HG02840 (cell line): ENCODE results near the gene BAX.
A peak's percentile ranks its signal among the peaks of the same experiment; 100 is the strongest.
"Not testable (repeated sequence)": the region's sequence is repeated elsewhere in the genome, so short reads cannot be mapped to it uniquely, and the experiment has no call there.

Experiments used
- ATAC-seq: cut with Tn5 transposase; IDR thresholded peaks from one replicate; pipeline ENCODE4 v1.9.1; 2021; ENCODE audit warnings: mild to moderate bottlenecking, moderate library complexity, moderate number of reproducible peaks; ENCODE audit not compliant: unreplicated experiment, low FRiP score

The BAX gene

DNA sequence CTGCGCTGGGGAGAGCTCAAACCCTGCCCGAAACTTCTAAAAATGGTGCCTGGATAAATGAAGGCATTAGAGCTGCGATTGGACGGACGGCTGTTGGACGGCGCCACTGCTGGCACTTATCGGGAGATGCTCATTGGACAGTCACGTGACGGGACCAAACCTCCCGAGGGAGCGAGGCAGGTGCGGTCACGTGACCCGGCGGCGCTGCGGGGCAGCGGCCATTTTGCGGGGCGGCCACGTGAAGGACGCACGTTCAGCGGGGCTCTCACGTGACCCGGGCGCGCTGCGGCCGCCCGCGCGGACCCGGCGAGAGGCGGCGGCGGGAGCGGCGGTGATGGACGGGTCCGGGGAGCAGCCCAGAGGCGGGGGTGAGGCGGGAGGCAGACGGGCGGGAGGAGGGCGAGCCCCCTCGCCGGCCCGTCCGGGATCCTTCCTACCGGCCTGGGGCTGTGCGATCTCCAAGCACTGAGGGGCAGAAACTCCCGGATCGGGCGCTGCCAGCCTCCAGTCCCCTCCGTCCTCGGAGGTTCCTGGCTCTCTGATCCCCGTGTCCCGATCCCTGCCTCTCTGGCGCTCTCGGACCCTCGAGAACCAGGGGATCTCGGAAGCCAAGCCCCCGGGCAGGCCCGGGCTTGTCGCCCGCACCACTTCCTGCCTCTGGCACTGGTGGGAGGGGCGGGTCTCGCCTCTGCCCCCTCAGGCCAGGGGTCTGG lies at the start of gene BAX:
Gene BAX, plus strand, starts transcription at position 281 of the 713 bp plus-strand sequence. Its CDS starts 54 bp downstream, at position 335.
- ATAC-seq = peak; percentile 89

DNA sequence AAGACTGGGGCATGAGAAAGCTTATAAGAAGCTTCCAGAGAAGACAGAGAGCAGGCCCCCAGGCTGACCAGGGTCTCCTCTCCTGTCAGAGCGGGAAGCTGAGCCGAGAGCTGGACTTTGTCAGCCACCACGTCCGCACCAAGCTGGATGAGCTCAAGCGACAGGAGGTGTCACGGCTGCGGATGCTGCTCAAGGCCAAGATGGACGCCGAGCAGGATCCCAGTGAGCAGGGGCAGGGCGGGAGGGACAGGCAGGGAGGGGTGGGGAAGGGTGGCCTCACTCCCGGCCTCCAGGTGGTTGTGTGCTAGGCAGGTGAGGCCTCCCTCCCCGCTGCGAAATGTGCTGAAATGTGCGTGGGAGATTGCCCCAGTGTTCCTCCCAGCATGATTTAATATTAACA lies 49.0 kb upstream of the BAX start:
- no peak for ATAC-seq

DNA sequence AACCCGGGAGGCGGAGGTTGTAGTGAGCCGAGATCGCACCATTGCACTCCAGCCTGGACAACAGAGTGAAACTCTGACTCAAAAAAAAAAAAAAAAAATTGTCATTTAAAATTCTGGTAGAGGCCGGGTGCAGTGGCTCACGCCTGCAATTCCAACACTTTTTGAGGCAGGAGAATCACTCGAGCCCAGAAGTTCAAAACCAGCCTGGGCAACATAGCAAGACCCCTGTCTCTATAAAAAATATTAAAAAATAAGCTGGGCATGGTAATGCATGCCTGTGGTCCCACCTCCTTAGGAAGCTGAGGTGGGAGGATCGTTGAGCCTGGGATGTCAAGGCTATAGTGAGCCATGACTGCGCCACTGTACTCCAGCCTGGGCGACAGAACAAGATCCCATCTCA lies 48.4 kb upstream of the BAX start:
- no peak for ATAC-seq

DNA sequence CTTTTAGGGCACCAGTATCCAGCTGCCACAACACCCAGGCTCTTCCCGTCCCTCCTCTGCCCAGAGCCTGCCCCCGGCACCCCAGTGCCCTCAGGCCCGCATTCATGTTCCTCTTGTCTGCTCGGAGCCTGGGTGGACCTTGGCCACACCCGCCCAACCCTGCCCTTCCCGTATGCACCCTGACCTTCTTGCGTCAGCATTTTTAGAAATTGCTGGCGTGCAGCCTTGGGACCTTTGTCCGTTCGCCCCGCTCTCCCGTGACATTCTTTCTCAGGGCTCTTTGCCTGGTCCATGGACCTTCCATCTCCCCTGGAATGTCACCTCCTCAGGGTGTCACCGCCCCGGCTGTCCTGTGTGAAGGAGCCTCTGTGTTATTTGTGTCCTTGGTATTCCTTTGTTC lies 47.0 kb upstream of the BAX start:
- no peak for ATAC-seq

DNA sequence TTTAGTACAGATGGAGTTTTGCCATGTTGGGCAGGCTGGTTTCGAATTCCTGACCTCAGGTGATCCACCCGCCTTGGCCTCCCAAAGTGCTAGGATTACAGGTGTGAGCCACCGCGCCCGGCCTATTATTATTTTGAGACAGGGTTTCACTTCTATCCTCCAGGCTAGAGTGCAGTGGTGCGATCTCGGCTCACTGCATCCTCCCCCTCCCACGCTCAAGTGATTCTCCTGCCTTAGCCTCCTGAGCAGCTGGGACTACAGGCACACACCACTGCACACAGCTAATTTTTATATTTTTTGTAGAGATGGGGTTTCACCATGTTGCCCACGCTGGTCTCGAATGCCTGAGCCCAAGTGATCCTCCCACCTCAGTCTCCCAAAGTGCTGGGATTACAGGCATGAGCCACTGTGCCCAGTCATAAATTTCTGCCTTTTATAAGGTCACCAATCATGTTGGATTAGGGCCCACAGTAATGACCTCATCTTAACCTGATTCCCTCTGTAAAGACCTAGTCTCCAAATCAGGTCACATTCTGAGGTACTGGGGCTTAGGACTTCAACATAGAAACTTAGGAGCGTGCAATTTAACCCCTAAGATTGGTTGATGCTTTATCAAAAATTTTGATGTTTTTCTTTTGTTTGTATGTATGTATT lies 45.1 kb upstream of the BAX start:
- ATAC-seq = not testable (repeated sequence)

DNA sequence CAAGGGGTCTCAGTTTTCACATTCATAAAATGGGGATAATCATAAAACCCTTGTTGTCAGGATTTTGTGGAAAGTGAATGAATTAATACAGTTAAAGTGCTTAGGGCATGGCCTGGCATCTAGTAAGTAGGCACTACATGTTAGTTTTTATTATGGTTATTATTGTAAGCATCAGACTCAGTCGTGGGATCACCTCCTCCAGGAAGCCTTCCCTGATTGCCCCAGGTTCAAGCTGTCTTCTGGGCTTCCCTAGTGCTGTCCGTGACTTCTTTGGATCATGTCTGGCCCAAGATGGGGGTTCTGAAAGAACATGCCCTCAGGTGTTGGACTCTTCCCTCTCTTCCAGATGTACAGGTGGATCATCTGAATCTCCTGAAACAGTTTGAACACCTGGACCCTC lies 43.9 kb upstream of the BAX start:
- no peak for ATAC-seq

DNA sequence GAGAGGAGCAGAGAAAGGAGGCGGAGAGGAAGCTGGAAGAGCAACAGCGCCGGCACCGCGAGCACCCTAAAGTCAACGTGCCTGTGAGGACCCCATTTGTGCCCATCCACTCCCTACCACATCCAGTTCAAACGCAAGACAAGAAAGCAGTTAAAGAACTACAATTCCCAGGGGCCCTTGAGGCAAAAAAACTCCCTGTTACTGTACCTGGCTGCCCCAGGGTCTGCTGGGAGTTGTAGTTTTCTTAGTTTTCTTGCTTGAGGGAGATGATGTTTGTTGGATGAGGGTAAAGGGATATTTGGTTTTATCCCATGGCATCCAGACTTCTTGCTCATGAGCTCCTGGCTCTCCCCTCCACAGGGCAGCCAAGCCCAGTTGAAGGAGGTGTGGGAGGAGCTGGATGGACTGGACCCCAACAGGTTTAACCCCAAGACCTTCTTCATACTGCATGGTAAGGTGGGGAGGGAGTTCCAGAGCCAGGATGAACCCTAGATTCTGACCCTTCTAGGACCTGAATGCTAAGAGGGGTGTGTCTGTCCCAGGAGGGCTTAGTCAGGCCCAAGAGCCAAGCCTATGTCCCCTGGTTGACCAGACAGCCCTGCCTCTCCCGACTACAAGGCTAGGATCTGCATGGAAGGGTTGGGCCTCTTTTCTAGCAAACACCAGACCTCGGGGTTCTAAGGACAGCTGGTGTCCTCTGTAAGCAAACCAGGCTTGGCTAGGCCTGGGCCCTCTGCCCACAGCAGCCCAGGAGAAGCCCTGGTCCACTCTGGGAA lies 41.4 kb upstream of the BAX start:
- no peak for ATAC-seq

DNA sequence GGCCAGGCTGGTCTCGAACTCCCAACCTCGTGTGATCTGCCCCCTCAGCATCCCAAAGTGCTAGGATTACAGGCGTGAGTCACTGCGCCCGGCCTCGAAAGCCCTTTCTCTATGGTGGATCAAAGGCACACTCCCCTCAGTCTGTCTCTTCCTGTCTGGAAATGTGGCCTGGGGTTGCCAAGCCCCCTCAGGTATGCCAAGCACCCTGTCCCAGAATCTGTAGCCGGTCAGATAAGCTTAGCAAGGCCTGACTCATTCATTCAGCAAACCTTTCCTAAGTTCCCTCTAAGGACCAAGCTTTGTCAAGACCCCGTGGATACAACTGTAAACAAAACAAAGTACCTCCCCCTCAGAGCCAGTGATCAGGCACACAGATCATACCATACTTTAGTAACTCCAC lies 40.5 kb upstream of the BAX start:
- ATAC-seq = no peak

DNA sequence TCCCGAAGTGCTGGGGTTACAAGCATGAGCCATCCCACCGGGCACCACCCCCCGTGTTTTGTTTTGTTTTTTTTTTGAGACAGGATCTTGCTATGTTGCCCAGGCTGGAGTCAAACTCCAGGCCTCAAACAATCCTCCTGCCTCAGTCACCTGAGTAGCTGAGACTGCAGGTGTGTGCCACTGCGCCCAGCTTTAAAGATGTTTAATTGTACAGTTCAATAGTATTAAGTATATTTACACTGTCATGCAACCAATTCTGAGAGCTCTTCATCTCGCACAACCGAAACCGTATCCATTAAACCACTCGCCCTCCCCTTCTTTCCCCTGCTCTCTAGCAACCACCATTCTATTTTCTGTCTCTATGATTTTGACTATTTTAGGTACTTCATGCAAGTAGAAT lies 38.9 kb upstream of the BAX start:
- no peak for ATAC-seq

DNA sequence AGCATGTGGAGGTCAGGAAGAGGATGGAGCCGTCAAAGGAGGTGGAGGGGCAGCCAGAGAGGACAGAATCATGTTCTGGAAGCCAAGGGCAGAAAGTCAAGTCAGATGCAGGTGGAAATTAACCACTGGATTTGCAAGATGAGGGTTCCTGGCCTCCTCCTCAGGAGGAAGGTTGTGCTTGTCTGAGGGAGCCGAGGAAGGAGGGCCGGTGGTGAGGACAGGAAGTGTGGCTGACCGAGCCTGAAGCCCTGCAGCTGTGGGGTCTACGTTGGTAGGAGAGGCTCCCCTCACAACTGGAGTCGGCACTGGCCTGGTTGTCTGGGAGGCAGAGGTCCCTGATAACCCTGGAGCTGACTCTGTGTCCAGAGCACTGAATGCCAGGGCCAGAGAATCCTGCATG lies 36.6 kb upstream of the BAX start:
- no peak for ATAC-seq

DNA sequence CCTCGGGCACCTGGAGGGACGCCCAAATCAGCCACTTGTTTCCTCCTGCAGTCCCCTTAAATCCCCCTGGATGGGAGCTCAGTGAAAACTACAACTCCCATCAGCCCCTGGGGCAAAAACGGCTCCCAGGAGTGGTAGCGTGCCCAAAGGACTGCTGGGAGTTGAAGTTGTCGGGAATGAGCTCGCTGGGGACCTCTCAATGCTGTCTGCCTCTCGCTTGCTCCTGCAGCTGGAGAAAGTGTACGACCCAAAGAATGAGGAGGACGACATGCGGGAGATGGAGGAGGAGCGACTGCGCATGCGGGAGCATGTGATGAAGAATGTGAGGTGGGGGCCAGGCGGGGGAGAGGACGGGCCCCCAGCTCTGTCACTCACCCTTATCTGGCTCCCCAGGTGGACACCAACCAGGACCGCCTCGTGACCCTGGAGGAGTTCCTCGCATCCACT lies 35.9 kb upstream of the BAX start:
- ATAC-seq = no peak

DNA sequence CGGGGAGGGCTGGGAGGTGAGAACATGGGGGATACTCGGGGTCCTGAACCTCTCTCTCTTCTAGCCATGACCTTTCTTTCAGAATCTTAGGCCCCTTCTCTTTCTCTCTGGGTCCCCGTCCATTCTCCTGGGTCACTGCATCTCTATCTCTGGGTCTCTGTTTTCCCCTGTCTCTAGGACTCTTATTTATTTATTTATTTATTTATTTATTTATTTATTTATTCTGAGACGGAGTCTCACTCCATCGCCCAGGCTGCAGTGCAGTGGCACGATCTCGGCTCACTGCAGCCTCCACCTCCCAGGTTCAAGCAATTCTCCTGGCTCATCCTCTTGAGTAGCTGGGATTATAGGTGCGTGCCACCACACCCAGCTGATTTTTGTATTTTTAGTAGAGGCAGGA lies 35.4 kb upstream of the BAX start:
- ATAC-seq = not testable (repeated sequence)

DNA sequence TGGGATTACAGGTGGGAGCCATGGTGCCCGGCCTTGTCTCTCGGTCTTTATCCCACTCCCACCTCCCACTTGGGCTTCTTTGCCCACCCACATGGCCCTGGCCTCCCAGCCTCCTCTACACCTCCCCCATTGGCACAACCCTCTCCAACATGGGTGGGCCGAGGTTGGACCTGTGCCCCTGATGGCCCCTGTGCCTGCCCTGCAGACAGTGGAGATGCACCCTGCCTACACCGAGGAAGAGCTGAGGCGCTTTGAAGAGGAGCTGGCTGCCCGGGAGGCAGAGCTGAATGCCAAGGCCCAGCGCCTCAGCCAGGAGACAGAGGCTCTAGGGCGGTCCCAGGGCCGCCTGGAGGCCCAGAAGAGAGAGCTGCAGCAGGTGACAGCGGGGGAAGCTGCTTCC lies 33.7 kb upstream of the BAX start:
- no peak for ATAC-seq

DNA sequence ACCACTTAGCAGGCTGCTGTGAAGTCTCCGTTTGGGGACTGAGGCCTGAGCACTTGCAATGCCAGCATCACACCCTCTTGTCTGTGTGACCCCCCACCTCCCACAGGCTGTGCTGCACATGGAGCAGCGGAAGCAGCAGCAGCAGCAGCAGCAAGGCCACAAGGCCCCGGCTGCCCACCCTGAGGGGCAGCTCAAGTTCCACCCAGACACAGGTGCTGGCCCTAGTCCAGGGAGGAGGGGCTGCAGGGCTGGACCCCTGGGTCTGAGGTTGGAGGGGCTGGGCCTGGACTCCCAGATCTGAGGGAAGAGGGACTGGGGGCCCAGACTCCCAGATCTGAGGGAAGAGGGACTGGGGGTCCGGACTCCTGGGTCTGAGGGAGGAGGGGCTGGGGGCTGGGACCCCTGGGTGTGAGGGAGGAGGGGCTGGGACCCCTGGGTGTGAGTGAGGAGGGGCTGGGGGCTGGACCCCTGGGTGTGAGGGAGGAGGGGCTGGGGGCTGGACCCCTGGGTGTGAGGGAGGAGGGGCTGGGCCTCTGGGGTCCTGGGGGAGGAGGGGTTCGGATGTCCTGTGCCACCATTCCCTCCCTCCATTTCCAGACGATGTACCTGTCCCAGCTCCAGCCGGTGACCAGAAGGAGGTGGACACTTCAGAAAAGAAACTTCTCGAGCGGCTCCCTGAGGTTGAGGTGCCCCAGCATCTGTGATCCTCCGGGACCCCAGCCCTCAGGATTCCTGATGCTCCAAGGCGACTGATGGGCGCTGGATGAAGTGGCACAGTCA lies 32.8 kb upstream of the BAX start:
- no peak for ATAC-seq

DNA sequence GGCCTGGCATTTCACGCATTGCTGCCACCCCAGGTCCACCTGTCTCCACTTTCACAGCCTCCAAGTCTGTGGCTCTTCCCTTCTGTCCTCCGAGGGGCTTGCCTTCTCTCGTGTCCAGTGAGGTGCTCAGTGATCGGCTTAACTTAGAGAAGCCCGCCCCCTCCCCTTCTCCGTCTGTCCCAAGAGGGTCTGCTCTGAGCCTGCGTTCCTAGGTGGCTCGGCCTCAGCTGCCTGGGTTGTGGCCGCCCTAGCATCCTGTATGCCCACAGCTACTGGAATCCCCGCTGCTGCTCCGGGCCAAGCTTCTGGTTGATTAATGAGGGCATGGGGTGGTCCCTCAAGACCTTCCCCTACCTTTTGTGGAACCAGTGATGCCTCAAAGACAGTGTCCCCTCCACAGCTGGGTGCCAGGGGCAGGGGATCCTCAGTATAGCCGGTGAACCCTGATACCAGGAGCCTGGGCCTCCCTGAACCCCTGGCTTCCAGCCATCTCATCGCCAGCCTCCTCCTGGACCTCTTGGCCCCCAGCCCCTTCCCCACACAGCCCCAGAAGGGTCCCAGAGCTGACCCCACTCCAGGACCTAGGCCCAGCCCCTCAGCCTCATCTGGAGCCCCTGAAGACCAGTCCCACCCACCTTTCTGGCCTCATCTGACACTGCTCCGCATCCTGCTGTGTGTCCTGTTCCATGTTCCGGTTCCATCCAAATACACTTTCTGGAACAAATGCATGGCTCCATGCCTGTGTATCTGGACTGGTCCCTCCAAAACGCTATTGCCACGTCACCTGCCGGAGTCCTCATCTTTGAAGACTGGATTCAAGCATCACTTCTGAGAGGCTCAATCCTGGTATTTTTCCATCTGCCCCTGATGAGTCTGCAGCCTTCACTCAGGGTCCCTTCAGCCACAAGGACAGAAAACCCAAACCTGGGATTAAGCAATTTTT lies 31.9 kb upstream of the BAX start:
- no peak for ATAC-seq

DNA sequence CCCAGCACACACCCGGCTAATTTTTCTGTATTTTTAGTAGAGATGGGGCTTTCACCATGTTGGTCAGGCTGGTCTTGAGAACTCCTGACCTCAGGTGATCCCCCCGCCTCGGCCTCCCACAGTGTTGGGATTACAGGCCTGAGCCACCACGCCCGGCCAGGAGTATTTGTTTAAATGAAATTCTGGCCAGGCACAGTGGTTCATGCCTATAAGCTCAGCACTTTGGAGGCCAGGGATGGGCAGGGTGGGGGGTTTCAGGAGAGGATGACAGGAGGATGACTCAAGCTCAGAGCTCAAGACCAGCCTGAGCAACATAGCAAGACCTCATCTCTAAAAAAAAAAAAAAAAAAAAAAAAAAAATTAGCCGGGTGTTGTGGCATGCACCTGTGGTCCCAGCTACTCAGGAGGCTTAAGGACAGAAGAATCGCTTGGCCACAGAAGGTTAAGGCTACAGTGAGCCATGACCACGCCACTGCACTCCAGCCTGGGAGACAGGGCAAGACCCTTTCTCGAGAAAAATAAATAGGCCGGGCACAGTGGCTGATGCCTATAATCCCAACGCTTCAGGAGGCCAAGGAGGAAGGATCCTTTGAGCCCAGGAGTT lies 29.3 kb upstream of the BAX start:
- ATAC-seq = no peak

DNA sequence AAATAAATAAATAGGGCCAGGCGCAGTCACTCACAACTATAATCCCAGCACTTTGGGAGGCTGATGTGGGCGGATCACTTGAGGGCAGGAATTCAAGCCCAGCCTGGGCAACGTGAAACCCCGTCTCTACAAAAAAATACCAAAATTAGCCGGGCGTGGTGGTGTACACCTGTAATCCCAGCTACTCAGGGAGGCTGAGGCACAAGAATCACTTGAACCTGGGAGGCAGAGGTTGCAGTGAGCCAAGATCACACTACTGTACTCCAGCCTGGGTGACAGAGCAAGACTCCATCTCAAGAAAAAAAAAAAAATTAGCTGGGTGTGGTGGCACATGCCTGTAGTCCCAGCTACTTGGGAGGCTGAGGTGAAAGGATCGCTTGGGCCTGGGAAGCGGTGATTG lies 28.8 kb upstream of the BAX start:
- not testable (repeated sequence) for ATAC-seq

DNA sequence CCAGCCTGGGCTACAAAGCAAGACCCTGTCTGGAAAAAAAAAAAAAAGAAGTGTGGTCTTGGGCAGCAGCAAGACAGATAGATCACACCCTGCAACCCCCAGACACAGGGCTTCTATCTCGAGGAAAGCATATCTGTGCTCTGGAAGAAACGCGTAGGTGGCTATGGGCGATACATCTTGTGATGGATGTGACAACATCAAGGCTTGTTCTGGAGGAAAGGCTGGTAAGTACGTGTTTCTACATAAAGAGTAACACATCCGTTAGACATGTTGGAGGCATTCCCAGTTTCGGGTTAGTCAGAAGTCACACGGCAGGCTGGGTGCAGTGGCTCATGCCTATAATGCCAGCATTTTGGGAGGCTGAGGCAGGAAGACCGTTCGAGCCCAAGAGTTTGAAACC lies 27.8 kb upstream of the BAX start:
- no peak for ATAC-seq

DNA sequence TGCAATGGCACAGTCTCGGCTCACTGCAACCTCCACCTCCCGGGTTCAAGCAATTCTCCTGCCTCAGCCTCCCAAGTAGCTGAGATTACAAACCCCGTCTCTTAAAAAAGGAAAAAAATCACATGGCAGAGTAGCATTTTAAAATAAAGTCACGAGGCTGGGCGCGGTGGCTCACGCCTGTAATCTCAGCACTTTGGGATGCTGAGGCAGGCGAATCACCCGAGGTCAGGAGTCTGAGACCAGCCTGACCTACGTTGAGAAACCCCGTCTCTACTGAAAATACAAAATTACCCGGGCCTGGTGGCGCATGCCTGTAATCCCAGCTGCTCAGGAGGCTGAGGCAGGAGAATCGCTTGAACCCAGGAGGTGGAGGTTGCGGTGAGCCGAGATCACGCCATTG lies 27.0 kb upstream of the BAX start:
- not testable (repeated sequence) for ATAC-seq
